22Rv1 (cell line): ENCODE results near the gene CHAC1.

Experiments
- H3K27ac ChIP-seq: fragments of 450-650 bp; 2 replicates; pipeline ENCODE4 v1.5.1; 2017
- ZFX ChIP-seq: fragments of 450-650 bp; IDR thresholded peaks from 2 replicates; pipeline ENCODE4 v1.6.1; 2017; ENCODE audit warnings: antibody characterized with exemption, borderline replicate concordance
- TF ChIP-seq, protein P1 (sequence below): fragments of 450-650 bp; IDR thresholded peaks from 2 replicates; pipeline ENCODE4 v1.5.1; 2017; ENCODE audit warnings: mild to moderate bottlenecking

The CHAC1 gene

DNA sequence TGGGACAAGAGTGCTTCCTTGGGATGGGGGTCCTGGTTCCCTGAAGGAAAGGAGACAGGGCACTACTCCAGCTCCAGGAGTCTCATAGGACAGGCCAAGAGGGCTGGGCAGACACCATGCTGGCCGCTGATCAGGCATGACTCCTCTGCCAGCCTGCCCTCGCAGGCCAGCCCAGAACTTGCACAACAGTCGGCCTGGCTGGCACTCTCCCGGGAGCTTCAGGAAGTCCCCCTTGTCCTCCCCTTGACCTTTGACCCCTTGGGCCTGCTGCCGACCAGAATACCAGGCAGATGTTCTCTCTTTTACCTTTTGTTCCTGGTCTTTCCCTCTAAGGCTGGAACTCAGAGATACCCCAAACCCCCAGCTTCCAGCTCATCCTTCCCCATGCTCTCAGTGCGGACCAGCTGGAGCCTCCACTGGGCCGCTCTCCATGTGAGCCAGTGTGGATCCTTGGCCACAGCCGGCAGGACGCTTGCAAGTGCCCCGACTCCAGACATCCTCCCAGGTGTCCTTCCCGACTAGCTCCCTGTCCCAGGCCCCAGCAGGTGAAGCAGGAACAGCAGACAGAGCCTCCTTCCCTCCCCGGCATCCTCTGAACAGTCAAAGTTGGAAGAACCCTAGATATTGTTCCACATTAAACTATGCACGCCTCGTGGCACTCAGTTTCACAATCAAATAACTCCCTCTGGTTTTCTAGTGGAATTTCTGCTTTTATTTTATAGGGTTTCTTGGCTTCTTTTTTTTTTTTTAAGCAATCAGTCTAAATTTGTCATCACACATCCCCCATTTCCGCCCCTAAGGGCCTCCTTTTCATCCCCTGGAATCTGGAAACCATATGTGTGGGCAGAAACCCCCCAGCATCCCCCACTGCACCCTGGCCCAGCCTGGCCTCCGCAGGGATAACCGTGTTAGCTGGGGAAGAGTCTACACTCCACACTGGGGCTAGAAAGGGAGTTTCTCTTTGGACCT is 43.3 kb upstream of the CHAC1 start:
- no peak overlapping the region for H3K27ac ChIP-seq
- TF ChIP-seq, protein P1, sequence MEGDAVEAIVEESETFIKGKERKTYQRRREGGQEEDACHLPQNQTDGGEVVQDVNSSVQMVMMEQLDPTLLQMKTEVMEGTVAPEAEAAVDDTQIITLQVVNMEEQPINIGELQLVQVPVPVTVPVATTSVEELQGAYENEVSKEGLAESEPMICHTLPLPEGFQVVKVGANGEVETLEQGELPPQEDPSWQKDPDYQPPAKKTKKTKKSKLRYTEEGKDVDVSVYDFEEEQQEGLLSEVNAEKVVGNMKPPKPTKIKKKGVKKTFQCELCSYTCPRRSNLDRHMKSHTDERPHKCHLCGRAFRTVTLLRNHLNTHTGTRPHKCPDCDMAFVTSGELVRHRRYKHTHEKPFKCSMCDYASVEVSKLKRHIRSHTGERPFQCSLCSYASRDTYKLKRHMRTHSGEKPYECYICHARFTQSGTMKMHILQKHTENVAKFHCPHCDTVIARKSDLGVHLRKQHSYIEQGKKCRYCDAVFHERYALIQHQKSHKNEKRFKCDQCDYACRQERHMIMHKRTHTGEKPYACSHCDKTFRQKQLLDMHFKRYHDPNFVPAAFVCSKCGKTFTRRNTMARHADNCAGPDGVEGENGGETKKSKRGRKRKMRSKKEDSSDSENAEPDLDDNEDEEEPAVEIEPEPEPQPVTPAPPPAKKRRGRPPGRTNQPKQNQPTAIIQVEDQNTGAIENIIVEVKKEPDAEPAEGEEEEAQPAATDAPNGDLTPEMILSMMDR, result no peak

DNA sequence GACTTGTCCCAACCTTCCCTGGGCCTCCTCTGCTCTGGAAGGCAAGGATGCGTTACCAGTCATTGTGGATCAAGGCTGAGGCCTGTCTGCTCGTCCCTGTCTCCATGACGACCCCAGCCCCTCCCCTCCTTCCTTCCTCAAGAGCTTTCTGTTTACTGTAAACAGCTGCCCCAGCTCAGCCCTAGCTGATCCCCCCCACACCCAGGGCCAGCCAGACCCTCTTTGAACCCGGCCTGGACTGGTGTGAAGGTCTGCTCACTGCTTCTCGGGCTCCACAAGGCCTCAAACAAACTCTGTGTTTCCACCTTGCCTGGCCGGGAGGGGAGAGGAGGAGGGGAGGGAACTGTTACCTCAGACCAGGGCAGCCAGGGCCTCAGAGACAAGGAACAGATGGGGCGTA is 42.1 kb upstream of the CHAC1 start:
- H3K27ac ChIP-seq, result no peak overlapping the region
- TF ChIP-seq ZFX, result no peak
- TF ChIP-seq, protein P1, result no peak

DNA sequence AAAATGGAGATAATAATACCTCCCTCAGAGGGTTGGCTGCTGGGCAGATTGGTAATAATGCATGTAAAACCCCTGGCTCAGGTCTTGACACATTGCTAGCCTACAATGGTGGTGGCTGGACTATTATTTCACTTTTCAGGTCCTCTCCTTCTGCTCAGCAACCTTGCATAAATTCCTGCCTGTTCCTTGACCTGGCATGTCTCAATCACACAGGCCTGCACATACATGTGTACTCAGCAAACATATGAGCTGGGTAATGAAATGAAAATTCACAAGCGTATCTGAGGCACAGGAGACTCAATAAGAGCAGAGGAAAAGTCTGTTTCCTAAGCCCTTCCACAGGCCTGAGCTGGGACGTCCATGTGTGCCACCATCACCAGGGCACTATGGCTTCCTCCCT is 41.6 kb upstream of the CHAC1 start:
- no peak for TF ChIP-seq ZFX
- TF ChIP-seq, protein P1, result no peak
- H3K27ac ChIP-seq, result no peak overlapping the region

DNA sequence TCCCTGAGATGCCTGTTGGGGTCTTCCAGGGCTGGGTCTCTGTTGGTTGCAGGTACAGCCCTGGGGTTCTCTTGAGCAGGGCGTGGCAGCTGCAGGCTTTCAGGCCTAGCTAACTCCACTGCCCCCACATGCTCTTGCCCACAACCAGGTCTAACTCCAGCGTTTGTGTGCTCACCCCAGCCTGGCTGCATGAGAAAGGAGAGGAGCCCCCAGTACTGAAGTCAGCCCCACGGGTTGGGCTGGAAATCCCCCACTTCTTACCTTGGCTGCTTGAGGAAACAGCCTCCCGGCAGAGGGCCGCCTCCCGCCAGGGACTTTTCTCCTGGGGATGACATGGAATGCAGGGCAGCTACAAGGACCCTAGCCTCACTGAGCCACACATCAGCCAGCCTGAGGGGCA is 40.8 kb upstream of the CHAC1 start:
- TF ChIP-seq, protein P1, result no peak
- no peak for TF ChIP-seq ZFX
- no peak overlapping the region for H3K27ac ChIP-seq

DNA sequence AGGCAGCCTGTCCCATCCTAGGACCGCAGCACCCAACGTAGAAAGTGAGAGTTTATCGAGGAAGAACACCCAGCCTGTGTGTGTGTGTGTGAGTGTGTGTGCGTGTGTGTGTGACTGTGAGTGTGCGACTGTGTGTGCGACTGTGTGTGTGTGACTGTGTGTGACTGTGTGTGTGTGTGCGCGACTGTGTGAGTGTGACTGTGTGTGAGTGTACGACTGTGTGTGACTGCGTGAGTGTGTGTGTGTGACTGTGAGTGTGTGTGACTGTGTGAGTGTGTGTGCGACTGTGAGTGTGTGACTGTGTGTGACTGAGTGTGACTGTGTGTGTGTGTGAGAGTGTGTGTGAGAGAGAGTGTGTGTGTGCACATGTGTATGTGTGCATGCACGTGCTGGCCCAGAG is 39.3 kb upstream of the CHAC1 start:
- H3K27ac ChIP-seq, result no peak overlapping the region
- no peak for TF ChIP-seq ZFX
- TF ChIP-seq, protein P1, result no peak

DNA sequence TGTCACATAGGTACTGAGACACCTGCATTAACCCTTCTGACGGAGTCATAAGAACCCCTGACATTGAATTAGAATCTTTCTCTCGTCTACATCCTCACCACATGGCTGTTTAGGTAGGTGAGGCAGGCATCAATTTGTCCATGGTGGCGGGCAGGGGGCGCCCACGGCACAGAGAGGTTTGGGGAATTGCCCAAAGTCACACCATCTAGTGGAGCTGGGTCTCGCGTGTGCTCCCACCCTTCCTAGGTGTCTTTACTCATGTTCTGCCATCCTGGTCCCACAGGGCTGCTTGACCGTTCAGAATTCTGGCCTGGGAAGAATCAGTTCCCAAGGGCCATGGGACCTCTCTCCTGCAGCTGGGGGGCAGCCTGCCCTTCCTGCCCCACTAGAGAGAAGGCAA is 38.8 kb upstream of the CHAC1 start:
- no peak overlapping the region for H3K27ac ChIP-seq
- no peak for TF ChIP-seq ZFX
- TF ChIP-seq, protein P1, result peak; percentile 20

DNA sequence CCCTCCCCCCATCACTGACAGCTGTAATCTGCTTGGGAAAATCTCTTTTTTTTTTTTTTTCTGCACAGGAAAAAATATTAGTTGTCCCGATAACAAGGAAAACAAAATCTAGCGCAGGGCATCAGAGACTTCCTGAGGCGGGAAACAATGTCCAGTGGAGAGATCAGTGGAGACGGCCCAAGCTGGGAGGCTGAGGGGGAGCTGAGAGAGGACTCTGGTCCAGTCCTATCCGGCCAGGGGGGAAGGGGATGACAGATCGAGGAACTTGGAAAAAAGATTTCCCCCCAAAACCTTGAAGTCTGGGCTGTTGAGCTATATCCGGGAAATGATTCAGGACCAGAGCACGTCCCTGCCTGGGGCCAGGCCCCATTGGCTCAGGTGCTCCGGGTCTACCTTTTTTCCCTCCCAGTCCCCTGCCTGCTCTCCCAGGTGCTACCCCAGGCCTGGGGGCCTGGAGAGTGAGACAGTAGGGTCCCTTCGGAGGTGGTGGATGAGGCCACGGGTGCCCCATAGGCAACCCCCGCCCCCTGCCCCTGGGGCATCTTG is 38.1 kb upstream of the CHAC1 start:
- TF ChIP-seq, protein P1, result no peak
- TF ChIP-seq ZFX, result no peak
- H3K27ac ChIP-seq, result no peak overlapping the region
